ENCODE measurements around the gene NOL3.

The NOL3 gene

DNA sequence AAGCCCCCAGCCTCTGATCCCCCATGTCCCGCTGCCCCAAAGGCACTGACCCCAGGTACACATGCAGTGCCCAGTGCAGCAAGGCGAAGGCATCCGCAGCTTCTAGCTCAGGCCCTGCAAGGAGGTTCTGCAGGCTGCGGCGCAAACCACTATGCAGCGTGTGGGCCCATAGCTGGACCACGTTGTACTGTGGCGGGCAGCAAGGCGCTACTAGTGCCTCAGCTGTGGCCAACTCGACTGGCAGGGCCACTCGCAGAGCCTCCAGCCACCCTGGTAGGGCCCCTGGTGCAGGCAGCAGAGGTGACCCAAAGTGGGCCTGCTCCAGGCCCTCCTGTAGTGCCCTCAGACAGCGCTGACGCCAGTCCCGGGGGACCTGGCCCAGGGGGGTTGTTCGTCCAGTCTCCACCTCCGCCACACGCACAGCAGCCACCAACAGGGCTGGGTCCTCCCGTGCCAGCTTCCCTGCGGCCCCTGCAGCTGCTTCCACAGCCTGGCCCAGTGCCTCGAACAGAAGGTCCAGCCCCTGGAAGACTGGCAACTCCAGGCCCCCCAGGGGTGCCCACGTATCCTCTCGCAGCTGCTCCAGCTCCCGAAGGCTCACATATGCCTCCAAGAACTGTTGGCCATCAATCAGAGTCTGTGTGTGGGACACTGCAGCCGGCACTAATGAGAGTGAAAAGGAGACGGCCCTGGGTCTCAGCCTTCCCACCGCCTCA, 17.0 kb downstream of the NOL3 start:
- H4K8ac ChIP-seq (ENCODE audit: low read depth, low read length) = no peak overlapping the region
- H2BK120ac ChIP-seq (ENCODE audit: low read depth, low read length) = no peak overlapping the region
- H3K79me1 ChIP-seq (ENCODE audit: low read length) = peaks cover 4% of the 10 kb centered on the region
- no peak overlapping the region for H4K5ac ChIP-seq (ENCODE audit: low read length)
- H3K56ac ChIP-seq (ENCODE audit: low read length) = no peak overlapping the region
- H3K79me2 ChIP-seq (ENCODE audit: control insufficient read depth, insufficient read depth, low read length) = peaks cover 3% of the 10 kb centered on the region
- no peak overlapping the region for H3K18ac ChIP-seq (ENCODE audit: low read length)
- no peak overlapping the region for H3K4ac ChIP-seq (ENCODE audit: low read depth, low read length)
- DNase-seq = no peak
- H2BK5ac ChIP-seq (ENCODE audit: low read length) = no peak overlapping the region
- no peak overlapping the region for H3K23ac ChIP-seq (ENCODE audit: low read length)
- peaks cover 3% of the 10 kb centered on the region for H3K4me1 ChIP-seq (ENCODE audit: control insufficient read depth, low read depth, low read length)
- H3K4me3 ChIP-seq (ENCODE audit: low read length) = no peak overlapping the region
- H3K9ac ChIP-seq (ENCODE audit: low read length) = no peak overlapping the region
- WGBS (ENCODE audit: extremely low coverage, insufficient coverage, low lambda C conversion rate) = no CpG with 5 or more reads among the region's 26 CpGs
- H2BK15ac ChIP-seq (replicated peaks; ENCODE audit: low read depth) = no peak overlapping the region
- no peaks in the 10 kb centered on the region for H3K36me3 ChIP-seq (ENCODE audit: control insufficient read depth, insufficient read depth, low read length)
- no peak overlapping the region for H3K27ac ChIP-seq (ENCODE audit: low read depth, low read length)
- no peak overlapping the region for H2AK5ac ChIP-seq (ENCODE audit: low read length)
- no peaks in the 10 kb centered on the region for H3K27me3 ChIP-seq (ENCODE audit: insufficient read depth, low read length, poor library complexity)
- no peak overlapping the region for H3K4me2 ChIP-seq (ENCODE audit: low read length)

DNA sequence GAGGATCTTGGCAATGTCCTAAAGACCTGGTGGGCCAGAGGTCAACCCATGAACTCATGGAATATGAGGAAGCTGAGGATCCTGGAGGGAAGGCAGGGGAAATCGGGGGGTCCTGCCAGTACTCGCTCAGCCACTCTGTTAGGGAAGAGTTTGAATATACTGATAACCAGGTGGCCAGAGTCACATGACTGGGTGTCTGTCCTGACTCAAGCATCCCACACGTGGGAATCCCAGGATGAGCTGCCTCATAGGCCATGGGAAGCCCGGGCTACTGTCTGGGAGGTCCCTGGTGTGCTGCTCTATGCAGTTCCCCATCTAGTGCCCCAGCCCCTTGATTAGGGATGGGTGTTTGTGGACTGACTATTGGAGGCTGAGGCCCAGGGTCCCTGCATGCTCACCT, 18.0 kb downstream of the NOL3 start:
- H3K23ac ChIP-seq (ENCODE audit: low read length) = no peak overlapping the region
- no peak overlapping the region for H4K8ac ChIP-seq (ENCODE audit: low read depth, low read length)
- no peak overlapping the region for H3K4ac ChIP-seq (ENCODE audit: low read depth, low read length)
- H4K5ac ChIP-seq (ENCODE audit: low read length) = no peak overlapping the region
- H2BK120ac ChIP-seq (ENCODE audit: low read depth, low read length) = no peak overlapping the region
- no CpG with 5 or more reads among the region's 4 CpGs for WGBS (ENCODE audit: extremely low coverage, insufficient coverage, low lambda C conversion rate)
- H3K79me1 ChIP-seq (ENCODE audit: low read length) = peaks cover 6% of the 10 kb centered on the region
- H3K4me1 ChIP-seq (ENCODE audit: control insufficient read depth, low read depth, low read length) = peaks cover 3% of the 10 kb centered on the region
- H2BK15ac ChIP-seq (replicated peaks; ENCODE audit: low read depth) = no peak overlapping the region
- no peak overlapping the region for H3K4me3 ChIP-seq (ENCODE audit: low read length)
- no peaks in the 10 kb centered on the region for H3K27me3 ChIP-seq (ENCODE audit: insufficient read depth, low read length, poor library complexity)
- H3K79me2 ChIP-seq (ENCODE audit: control insufficient read depth, insufficient read depth, low read length) = peaks cover 12% of the 10 kb centered on the region
- no peak overlapping the region for H3K27ac ChIP-seq (ENCODE audit: low read depth, low read length)
- DNase-seq = no peak
- H3K9ac ChIP-seq (ENCODE audit: low read length) = no peak overlapping the region
- no peak overlapping the region for H3K56ac ChIP-seq (ENCODE audit: low read length)
- H3K36me3 ChIP-seq (ENCODE audit: control insufficient read depth, insufficient read depth, low read length) = no peaks in the 10 kb centered on the region
- H2AK5ac ChIP-seq (ENCODE audit: low read length) = no peak overlapping the region
- no peak overlapping the region for H2BK5ac ChIP-seq (ENCODE audit: low read length)
- no peak overlapping the region for H3K18ac ChIP-seq (ENCODE audit: low read length)
- no peak overlapping the region for H3K4me2 ChIP-seq (ENCODE audit: low read length)

DNA sequence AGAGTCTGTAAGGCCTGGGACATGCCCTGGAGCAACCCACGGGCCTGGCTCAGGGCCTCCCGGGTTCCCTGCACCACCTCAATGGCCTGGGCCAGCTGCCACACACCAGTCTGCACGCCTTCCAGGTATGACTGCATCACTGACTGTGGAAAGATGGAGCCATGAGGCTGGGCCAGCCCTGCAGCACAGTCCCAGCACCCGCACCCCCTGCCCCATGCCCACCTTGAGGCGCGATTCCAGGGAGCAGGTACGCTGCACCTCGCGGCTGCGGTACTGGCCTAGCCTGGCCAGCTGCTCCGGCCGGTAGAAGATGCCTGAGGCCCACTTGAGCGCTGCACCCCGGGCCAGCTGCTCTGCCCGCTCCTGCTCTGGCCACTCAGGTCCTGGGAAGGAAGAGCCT, 18.5 kb downstream of the NOL3 start:
- H3K27ac ChIP-seq (ENCODE audit: low read depth, low read length) = no peak overlapping the region
- H3K79me2 ChIP-seq (ENCODE audit: control insufficient read depth, insufficient read depth, low read length) = peaks cover 17% of the 10 kb centered on the region
- H3K4me1 ChIP-seq (ENCODE audit: control insufficient read depth, low read depth, low read length) = peaks cover 3% of the 10 kb centered on the region
- peaks cover 9% of the 10 kb centered on the region for H3K79me1 ChIP-seq (ENCODE audit: low read length)
- H3K36me3 ChIP-seq (ENCODE audit: control insufficient read depth, insufficient read depth, low read length) = no peaks in the 10 kb centered on the region
- H3K4me3 ChIP-seq (ENCODE audit: low read length) = no peak overlapping the region
- no peak overlapping the region for H3K56ac ChIP-seq (ENCODE audit: low read length)
- no peak overlapping the region for H3K4me2 ChIP-seq (ENCODE audit: low read length)
- no peak overlapping the region for H3K18ac ChIP-seq (ENCODE audit: low read length)
- no peak overlapping the region for H4K8ac ChIP-seq (ENCODE audit: low read depth, low read length)
- H3K27me3 ChIP-seq (ENCODE audit: insufficient read depth, low read length, poor library complexity) = no peaks in the 10 kb centered on the region
- no peak overlapping the region for H2BK15ac ChIP-seq (replicated peaks; ENCODE audit: low read depth)
- no peak overlapping the region for H2AK5ac ChIP-seq (ENCODE audit: low read length)
- H3K9ac ChIP-seq (ENCODE audit: low read length) = no peak overlapping the region
- H3K23ac ChIP-seq (ENCODE audit: low read length) = no peak overlapping the region
- WGBS (ENCODE audit: extremely low coverage, insufficient coverage, low lambda C conversion rate) = no CpG with 5 or more reads among the region's 15 CpGs
- no peak overlapping the region for H4K5ac ChIP-seq (ENCODE audit: low read length)
- no peak overlapping the region for H3K4ac ChIP-seq (ENCODE audit: low read depth, low read length)
- H2BK5ac ChIP-seq (ENCODE audit: low read length) = no peak overlapping the region
- H2BK120ac ChIP-seq (ENCODE audit: low read depth, low read length) = no peak overlapping the region
- no peak for DNase-seq

- Histone ChIP-seq H3K4me3 (ENCODE audit: low read length) (no peak within 1 kb of the TSS), H3K4me1 (ENCODE audit: control insufficient read depth, low read depth, low read length) (peaks cover 3% of the 10 kb centered on the region), H2BK15ac (replicated peaks; ENCODE audit: low read depth) (no peak within 1 kb of the TSS), H4K5ac (ENCODE audit: low read length) (no peak within 1 kb of the TSS), H3K4me2 (ENCODE audit: low read length) (no peak within 1 kb of the TSS), H2BK5ac (ENCODE audit: low read length) (no peak within 1 kb of the TSS), H3K79me2 (ENCODE audit: control insufficient read depth, insufficient read depth, low read length) (peaks cover 24% of the 10 kb centered on the region), H3K9ac (ENCODE audit: low read length) (peak within 1 kb of the TSS; percentile 19), H2AK5ac (ENCODE audit: low read length) (no peak within 1 kb of the TSS), H2BK120ac (ENCODE audit: low read depth, low read length) (no peak within 1 kb of the TSS), H4K8ac (ENCODE audit: low read depth, low read length) (no peak within 1 kb of the TSS), H3K23ac (ENCODE audit: low read length) (no peak within 1 kb of the TSS), H3K27ac (ENCODE audit: low read depth, low read length) (no peak within 1 kb of the TSS), H3K18ac (ENCODE audit: low read length) (no peak within 1 kb of the TSS), H3K79me1 (ENCODE audit: low read length) (peaks cover 16% of the 10 kb centered on the region), H3K36me3 (ENCODE audit: control insufficient read depth, insufficient read depth, low read length) (peaks cover 6% of the 10 kb centered on the region), H3K4ac (ENCODE audit: low read depth, low read length) (no peak within 1 kb of the TSS), H3K27me3 (ENCODE audit: insufficient read depth, low read length, poor library complexity) (no peaks in the 10 kb centered on the region), H3K56ac (ENCODE audit: low read length) (peak within 1 kb of the TSS; percentile 67)
- no CpG with 5 or more reads among the region's 6 CpGs for WGBS (ENCODE audit: extremely low coverage, insufficient coverage, low lambda C conversion rate)
- DNase-seq = peak; percentile 54
Measured at GRCh38 chr16:67190041-67190440, 19.7 kb downstream of the NOL3 start, which contains the start of gene EXOC3L1. TSS of gene EXOC3L1 (minus strand) at chr16:67190136. CDS start at chr16:67189676, 460 bp downstream.

DNA sequence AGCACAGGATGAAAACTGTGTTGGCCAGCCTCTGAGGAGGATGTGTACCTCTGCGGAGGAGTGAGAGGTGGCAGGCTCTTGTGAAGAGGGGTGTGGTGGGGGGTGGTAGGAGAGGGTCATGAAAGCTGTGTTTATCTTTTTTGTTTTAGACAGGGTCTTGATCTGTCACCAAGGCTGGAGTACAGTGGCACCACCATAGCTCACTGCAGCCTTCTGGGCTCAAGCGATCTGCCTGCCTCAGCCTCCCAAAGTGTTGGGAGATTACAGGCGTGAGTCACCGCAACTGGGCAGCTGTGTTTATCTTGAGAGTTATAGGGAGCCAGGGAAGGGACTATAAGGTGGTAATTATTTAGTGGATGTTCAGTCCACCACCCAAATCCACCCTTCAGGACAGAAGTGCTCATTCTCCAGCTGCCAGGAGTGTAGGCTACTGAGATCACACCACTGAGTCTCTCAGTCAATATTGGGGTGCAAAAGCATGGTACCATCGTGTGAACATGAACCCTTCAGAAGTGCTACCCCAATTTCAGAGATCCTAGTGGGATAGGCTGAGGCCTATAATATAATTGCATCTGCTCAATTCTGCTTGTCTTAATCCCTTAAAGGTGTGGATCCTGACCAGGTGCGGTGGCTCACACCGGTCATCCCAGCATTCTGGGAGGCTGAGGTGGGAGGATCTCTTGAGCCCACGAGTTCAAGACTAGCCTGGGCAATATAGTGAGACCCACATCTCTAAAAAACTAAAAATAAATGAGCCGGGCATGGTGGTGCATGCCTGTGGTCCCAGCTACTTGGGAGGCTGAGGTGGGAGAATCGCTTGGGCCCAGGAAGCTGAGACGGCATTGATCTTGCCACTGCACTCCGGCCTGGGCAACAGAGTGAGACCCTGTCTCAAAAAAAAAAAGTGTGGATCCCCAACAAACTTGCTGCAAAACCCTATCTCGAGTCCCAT, 20.4 kb downstream of the NOL3 start:
- no peak overlapping the region for H2BK15ac ChIP-seq (replicated peaks; ENCODE audit: low read depth)
- peaks cover 24% of the 10 kb centered on the region for H3K79me2 ChIP-seq (ENCODE audit: control insufficient read depth, insufficient read depth, low read length)
- H3K79me1 ChIP-seq (ENCODE audit: low read length) = peaks cover 16% of the 10 kb centered on the region
- H3K56ac ChIP-seq (ENCODE audit: low read length) = peak overlapping the region; percentile 60
- no peak overlapping the region for H4K8ac ChIP-seq (ENCODE audit: low read depth, low read length)
- no peaks in the 10 kb centered on the region for H3K27me3 ChIP-seq (ENCODE audit: insufficient read depth, low read length, poor library complexity)
- H2AK5ac ChIP-seq (ENCODE audit: low read length) = no peak overlapping the region
- no peak overlapping the region for H3K4ac ChIP-seq (ENCODE audit: low read depth, low read length)
- H3K23ac ChIP-seq (ENCODE audit: low read length) = no peak overlapping the region
- peaks cover 10% of the 10 kb centered on the region for H3K36me3 ChIP-seq (ENCODE audit: control insufficient read depth, insufficient read depth, low read length)
- H3K4me3 ChIP-seq (ENCODE audit: low read length) = no peak overlapping the region
- no peak overlapping the region for H4K5ac ChIP-seq (ENCODE audit: low read length)
- no peak overlapping the region for H2BK120ac ChIP-seq (ENCODE audit: low read depth, low read length)
- DNase-seq = no peak
- no peak overlapping the region for H3K27ac ChIP-seq (ENCODE audit: low read depth, low read length)
- H3K18ac ChIP-seq (ENCODE audit: low read length) = no peak overlapping the region
- peaks cover 3% of the 10 kb centered on the region for H3K4me1 ChIP-seq (ENCODE audit: control insufficient read depth, low read depth, low read length)
- WGBS (ENCODE audit: extremely low coverage, insufficient coverage, low lambda C conversion rate) = no CpG with 5 or more reads among the region's 13 CpGs
- H3K9ac ChIP-seq (ENCODE audit: low read length) = no peak overlapping the region
- no peak overlapping the region for H3K4me2 ChIP-seq (ENCODE audit: low read length)
- H2BK5ac ChIP-seq (ENCODE audit: low read length) = no peak overlapping the region
